Astrocyte (in vitro differentiated cells and primary cell): ENCODE measurements around the gene TMEM200B.
"Not testable (repeated sequence)": the region's sequence is repeated elsewhere in the genome, so short reads cannot be mapped to it uniquely, and the experiment has no call there.

Experiments
- CTCF ChIP-seq: IDR thresholded peaks from 2 replicates; pipeline ENCODE4 v1.5.1; 2011; ENCODE audit warnings: low read depth, mild to moderate bottlenecking, inconsistent platforms, low read length, moderate library complexity; ENCODE audit not compliant: insufficient read depth
- EZH2 ChIP-seq: IDR thresholded peaks from 2 replicates; pipeline ENCODE4 v1.6.1; 2012; ENCODE audit warnings: mild to moderate bottlenecking, low read length, inconsistent platforms; ENCODE audit not compliant: insufficient read depth

- TF ChIP-seq CTCF, EZH2: not testable (repeated sequence)
Observed at GRCh38 chr1:29131056-29131455, 7.4 kb upstream of the TMEM200B start.
